Kidney (tissue), 14 donors: ENCODE data around the gene ZP3. TPM values are rescaled to one million over a fixed set of nuclear protein-coding genes. Genes with fewer than 3 reads are reported as not detected.
A peak's percentile ranks its signal among the peaks of the same experiment; 100 is the strongest.
"Not testable (repeated sequence)": the region's sequence is repeated elsewhere in the genome, so short reads cannot be mapped to it uniquely, and the experiment has no call there.

Source experiments
- DNase-seq, 5 donors: peaks; one replicate each; pipeline ENCODE4 v3.0.0-alpha.2; 2013 to 2020
- FAIRE-seq: peaks from 2 replicates; lab custom pipeline; 2012; peaks lifted over from hg19 to GRCh38; lab: Jason Lieb, UNC
- H3K27ac ChIP-seq, 2 donors: one replicate each; pipeline ENCODE4 v1.7.0; 2013; ENCODE audit warnings: low read depth in 2 of 2, low read length in 2 of 2, inconsistent platforms in 1 of 2
- H3K27me3 ChIP-seq: one replicate; pipeline ENCODE4 v1.7.1; 2013; ENCODE audit warnings: low read length, inconsistent platforms; ENCODE audit not compliant: control insufficient read depth, insufficient read depth
- H3K36me3 ChIP-seq, 3 donors: one replicate each; pipeline versions ENCODE4 v1.7.0 to v1.7.1; 2013; ENCODE audit warnings: low read length in 3 of 3, control low read depth in 1 of 3, inconsistent platforms in 1 of 3; ENCODE audit not compliant: insufficient read depth in 3 of 3, control insufficient read depth in 2 of 3
- H3K4me1 ChIP-seq, 3 donors: one replicate each; pipeline versions ENCODE4 v1.7.0 to v1.7.1; 2013; ENCODE audit warnings: low read length in 3 of 3, inconsistent platforms in 1 of 3, low read depth in 1 of 3; ENCODE audit not compliant: control insufficient read depth in 2 of 3, insufficient read depth in 2 of 3
- H3K4me3 ChIP-seq, 3 donors: one replicate each; pipeline versions ENCODE4 v1.7.0 to v1.8.1; 2013; ENCODE audit warnings: low read length in 3 of 3, control low read depth in 1 of 3, inconsistent platforms in 1 of 3
- H3K9ac ChIP-seq, 3 donors: one replicate each; pipeline versions ENCODE4 v1.7.0 to v1.7.1; 2013; ENCODE audit warnings: low read length in 3 of 3, control low read depth in 1 of 3, inconsistent platforms in 1 of 3
- H3K9me3 ChIP-seq, 3 donors: one replicate each; pipeline versions ENCODE4 v1.7.0 to v1.7.1; 2013; ENCODE audit warnings: low read length in 3 of 3, control low read depth in 1 of 3, inconsistent platforms in 1 of 3; ENCODE audit not compliant: control insufficient read depth in 2 of 3, insufficient read depth in 1 of 3
- CTCF ChIP-seq: IDR thresholded peaks from 3 replicates; pipeline ENCODE4 v1.5.1; 2012; ENCODE audit warnings: mild to moderate bottlenecking, moderate library complexity, borderline replicate concordance; ENCODE audit not compliant: insufficient read depth; ENCODE audit errors: extremely low read depth
- intact Hi-C: fragments of 100-400 bp; cut with DNase I; formaldehyde crosslinking; loops from one replicate; pipeline ENCODE4 v1.11.1; 2022
- polyA plus RNA-seq: library from polyadenylated mRNA; stranded (reverse); fragments of 350-450 nt; fragmentation: Illumina TruSeq; extraction: RNeasy Lipid Tissue Mini Kit (QIAGEN cat#74804); gene quantifications from one replicate; pipeline ENCODE4 v1.2.3, GENCODE V29; 2014; ENCODE audit warnings: low read depth, low replicate concordance; ENCODE audit not compliant: insufficient read depth
- total RNA-seq: library from RNA; stranded (reverse); fragmentation: NEBNext Ultra II Directional; extraction: Animal tissue kit (Norgen Biotek cat#: 25700); gene quantifications from one replicate; pipeline ENCODE4 v1.2.1, GENCODE V29; 2021
- donor health status: control.
- donor health status: control.
- donor health status: control.
- donor health status: control.
- donor health status: control.
- donor health status: DM: yes; HTN: yes; CAD: no.
- donor health status: Normal renal cell carcinoma (clear cell type).

The ZP3 gene
- total and polyA plus RNA-seq, 2 donors from 2014 or later, result 2.8 to 17.5 TPM

GRCh38 chr7:76430211-76430610, 5.5 kb downstream of the ZP3 start:
- intact Hi-C loops, result no loop called here
- peak in 1 of 5 donors; percentile 44 for DNase-seq
- Histone ChIP-seq H3K9me3 (no peaks in the 10 kb centered on the region), H3K27me3 (no peaks in the 10 kb centered on the region), H3K27ac (no peak overlapping the region), H3K4me3 (no peak overlapping the region), H3K36me3 (no peaks in the 10 kb centered on the region), H3K9ac (no peak overlapping the region), H3K4me1 (no peaks in the 10 kb centered on the region)
- no peak for FAIRE-seq
- TF ChIP-seq CTCF, result no peak

- TF ChIP-seq CTCF, result no peak
- FAIRE-seq, result no peak
- DNase-seq, result peak in 1 of 5 donors; percentile 39
- H3K36me3 ChIP-seq, result no peaks in the 10 kb centered on the region
- H3K27me3 ChIP-seq, result no peaks in the 10 kb centered on the region
- H3K4me3 ChIP-seq, result no peak overlapping the region
- H3K27ac ChIP-seq, result no peak overlapping the region
- no peak overlapping the region for H3K9ac ChIP-seq
- intact Hi-C loops, result no loop called here
- no peaks in the 10 kb centered on the region for H3K9me3 ChIP-seq
- H3K4me1 ChIP-seq, result no peaks in the 10 kb centered on the region
Observed at GRCh38 chr7:76430836-76431235, 6.1 kb downstream of the ZP3 start.

GRCh38 chr7:76437873-76438272, 13.1 kb downstream of the ZP3 start:
- H3K4me3 ChIP-seq, FAIRE-seq, H3K27me3 ChIP-seq, H3K9me3 ChIP-seq, H3K27ac ChIP-seq, H3K9ac ChIP-seq, intact Hi-C loops, H3K4me1 ChIP-seq, H3K36me3 ChIP-seq: not testable (repeated sequence)
- peak in 4 of 5 donors; percentile 83 to 85 (median 84) for DNase-seq
- TF ChIP-seq CTCF, result peak; percentile 82

DNA sequence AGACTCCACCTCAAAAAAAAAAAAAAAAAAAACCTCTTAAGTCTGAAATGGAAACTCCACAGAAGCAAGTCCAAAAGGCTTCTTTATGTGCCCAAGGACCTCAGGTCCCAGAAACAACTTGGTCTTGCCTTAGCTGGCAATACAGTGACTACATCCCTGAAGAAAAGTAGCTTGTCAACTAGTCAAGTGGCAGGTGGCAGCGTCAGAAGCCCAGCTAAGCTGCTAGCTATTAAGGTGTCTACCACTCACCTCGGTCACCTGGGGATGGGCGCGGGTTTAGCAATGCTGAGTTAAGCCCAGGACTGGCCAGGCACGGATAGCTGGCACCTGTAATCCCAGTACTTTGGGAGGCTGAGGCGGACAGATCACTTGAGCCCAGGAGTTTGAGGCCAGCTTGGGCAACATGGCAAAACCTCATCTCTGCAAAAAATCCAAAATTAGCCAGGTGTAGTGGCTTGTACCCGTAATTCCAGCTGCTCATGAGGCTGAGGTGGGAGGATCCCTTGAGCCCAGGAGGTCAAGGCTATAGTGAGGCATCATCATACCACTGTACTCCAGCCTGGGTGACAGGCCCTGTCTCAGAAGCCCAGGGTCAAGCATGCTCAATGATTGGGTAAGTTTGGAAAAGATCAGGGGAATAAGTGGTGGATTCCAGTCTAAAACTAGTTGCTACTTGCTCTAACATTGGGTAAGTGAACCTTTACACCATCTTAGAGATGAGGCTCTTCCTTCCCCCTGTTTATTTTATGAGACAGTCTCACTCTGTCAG, 14.6 kb downstream of the ZP3 start:
- FAIRE-seq, H3K4me3 ChIP-seq, H3K4me1 ChIP-seq, intact Hi-C loops, H3K36me3 ChIP-seq, H3K9ac ChIP-seq, H3K27ac ChIP-seq, DNase-seq, H3K27me3 ChIP-seq, H3K9me3 ChIP-seq: not testable (repeated sequence)

DNA sequence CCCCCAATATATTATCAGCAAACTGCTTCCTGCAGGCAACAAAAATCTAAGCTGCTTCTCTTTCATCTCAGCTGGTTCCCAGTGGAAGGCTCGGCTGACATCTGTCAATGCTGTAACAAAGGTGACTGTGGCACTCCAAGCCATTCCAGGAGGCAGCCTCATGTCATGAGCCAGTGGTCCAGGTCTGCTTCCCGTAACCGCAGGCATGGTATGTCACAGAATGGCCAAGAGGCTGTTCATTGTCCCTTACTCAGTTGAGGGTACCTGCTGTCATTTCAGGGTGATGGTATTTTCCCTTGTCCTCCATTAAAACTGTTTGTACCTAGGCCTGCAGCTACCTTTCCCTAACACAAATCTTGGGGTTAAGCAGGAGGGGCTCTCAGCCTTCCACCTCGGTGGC, 15.7 kb downstream of the ZP3 start:
- DNase-seq, intact Hi-C loops, H3K27ac ChIP-seq, H3K9ac ChIP-seq, H3K4me3 ChIP-seq, H3K36me3 ChIP-seq, FAIRE-seq, H3K27me3 ChIP-seq, H3K9me3 ChIP-seq, H3K4me1 ChIP-seq: not testable (repeated sequence)

- H3K9ac ChIP-seq, H3K36me3 ChIP-seq, DNase-seq, H3K4me3 ChIP-seq, H3K27ac ChIP-seq, H3K4me1 ChIP-seq, H3K9me3 ChIP-seq, FAIRE-seq, intact Hi-C loops, H3K27me3 ChIP-seq: not testable (repeated sequence)
Observed at GRCh38 chr7:76441792-76442191, 17.0 kb downstream of the ZP3 start.
